PFSK-1 (cell line): ENCODE results near the gene ZNF664.

Source experiments
- FOXP2 ChIP-seq: optimal IDR thresholded peaks from 2 replicates; pipeline ENCODE3; 2011; ENCODE audit warnings: borderline replicate concordance, control low read depth, inconsistent platforms; ENCODE audit not compliant: insufficient read depth; ENCODE audit errors: extremely low read length, extremely low read depth
- POLR2AphosphoS5 ChIP-seq: IDR thresholded peaks from 2 replicates; pipeline ENCODE4 v1.6.1; 2012; ENCODE audit warnings: low read depth, mild to moderate bottlenecking, control low read depth, low read length, moderate library complexity
- SIN3A ChIP-seq: IDR thresholded peaks from 2 replicates; pipeline ENCODE4 v1.6.1; 2012; ENCODE audit warnings: mild to moderate bottlenecking, low read length, moderate library complexity, borderline replicate concordance; ENCODE audit not compliant: insufficient read depth
- TAF1 ChIP-seq: IDR thresholded peaks from 2 replicates; pipeline ENCODE4 v1.6.1; 2012; ENCODE audit warnings: low read length, control low read depth, borderline replicate concordance; ENCODE audit not compliant: insufficient read depth
- TF ChIP-seq, protein P1 (sequence below), 2 experiments: IDR thresholded peaks; 2 replicates each; pipeline versions ENCODE4 v1.6.1 to v1.8.0; 2011 to 2012; ENCODE audit warnings: low read depth in 2 of 2, low read length in 2 of 2, control low read depth in 1 of 2, inconsistent platforms in 1 of 2, mild to moderate bottlenecking in 1 of 2, moderate library complexity in 1 of 2; ENCODE audit not compliant: insufficient read depth in 1 of 2

DNA sequence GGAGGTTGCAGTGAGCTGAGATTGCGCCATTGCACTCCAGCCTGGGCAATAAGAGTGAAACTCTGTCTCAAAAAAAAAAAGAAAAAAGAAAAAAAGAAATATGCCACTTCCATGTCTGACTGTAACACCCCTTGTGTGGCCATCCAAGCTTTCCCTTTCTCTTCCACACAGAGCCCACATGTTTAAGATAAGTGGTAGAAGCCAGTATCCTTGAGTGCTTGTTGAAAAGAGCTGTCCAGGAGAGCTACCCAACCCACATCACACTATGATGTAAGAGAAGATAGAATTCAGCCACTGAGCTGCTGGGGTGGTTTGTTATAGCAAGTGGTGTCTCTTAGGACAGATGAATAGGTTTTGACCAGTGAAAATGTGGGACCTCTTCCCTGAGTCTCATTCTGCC is 82.1 kb downstream of the ZNF664 start:
- TF ChIP-seq POLR2AphosphoS5, result no peak
- TF ChIP-seq TAF1, result no peak
- TF ChIP-seq, protein P1, sequence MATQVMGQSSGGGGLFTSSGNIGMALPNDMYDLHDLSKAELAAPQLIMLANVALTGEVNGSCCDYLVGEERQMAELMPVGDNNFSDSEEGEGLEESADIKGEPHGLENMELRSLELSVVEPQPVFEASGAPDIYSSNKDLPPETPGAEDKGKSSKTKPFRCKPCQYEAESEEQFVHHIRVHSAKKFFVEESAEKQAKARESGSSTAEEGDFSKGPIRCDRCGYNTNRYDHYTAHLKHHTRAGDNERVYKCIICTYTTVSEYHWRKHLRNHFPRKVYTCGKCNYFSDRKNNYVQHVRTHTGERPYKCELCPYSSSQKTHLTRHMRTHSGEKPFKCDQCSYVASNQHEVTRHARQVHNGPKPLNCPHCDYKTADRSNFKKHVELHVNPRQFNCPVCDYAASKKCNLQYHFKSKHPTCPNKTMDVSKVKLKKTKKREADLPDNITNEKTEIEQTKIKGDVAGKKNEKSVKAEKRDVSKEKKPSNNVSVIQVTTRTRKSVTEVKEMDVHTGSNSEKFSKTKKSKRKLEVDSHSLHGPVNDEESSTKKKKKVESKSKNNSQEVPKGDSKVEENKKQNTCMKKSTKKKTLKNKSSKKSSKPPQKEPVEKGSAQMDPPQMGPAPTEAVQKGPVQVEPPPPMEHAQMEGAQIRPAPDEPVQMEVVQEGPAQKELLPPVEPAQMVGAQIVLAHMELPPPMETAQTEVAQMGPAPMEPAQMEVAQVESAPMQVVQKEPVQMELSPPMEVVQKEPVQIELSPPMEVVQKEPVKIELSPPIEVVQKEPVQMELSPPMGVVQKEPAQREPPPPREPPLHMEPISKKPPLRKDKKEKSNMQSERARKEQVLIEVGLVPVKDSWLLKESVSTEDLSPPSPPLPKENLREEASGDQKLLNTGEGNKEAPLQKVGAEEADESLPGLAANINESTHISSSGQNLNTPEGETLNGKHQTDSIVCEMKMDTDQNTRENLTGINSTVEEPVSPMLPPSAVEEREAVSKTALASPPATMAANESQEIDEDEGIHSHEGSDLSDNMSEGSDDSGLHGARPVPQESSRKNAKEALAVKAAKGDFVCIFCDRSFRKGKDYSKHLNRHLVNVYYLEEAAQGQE (IDR thresholded peaks at IDR 0.05; ENCODE audit: insufficient read depth in 1 of 2, low read depth in 2 of 2, low read length in 2 of 2), result no peak
- no peak for TF ChIP-seq SIN3A
- no peak for TF ChIP-seq FOXP2
